Embryonic facial prominence (tissue), 1 donor: ENCODE measurements around the gene TLE4.

Experiments
- DNase-seq: peaks from one replicate; pipeline ENCODE4 v3.0.0-alpha.2; 2016; ENCODE audit errors: extremely low spot score

Gene TLE4

GRCh38 chr9:79691496-79691895 is 119.7 kb downstream of the TLE4 start:
- no peak for DNase-seq

GRCh38 chr9:79692857-79693571 is 121.2 kb downstream of the TLE4 start:
- DNase-seq: no peak

GRCh38 chr9:79693750-79694149 is 122.0 kb downstream of the TLE4 start:
- DNase-seq: no peak

GRCh38 chr9:79694208-79694607 is 122.4 kb downstream of the TLE4 start:
- DNase-seq: no peak

GRCh38 chr9:79694676-79695400 is 123.1 kb downstream of the TLE4 start:
- no peak for DNase-seq

GRCh38 chr9:79695531-79696175 is 123.9 kb downstream of the TLE4 start:
- no peak for DNase-seq

GRCh38 chr9:79698967-79699366 is 127.2 kb downstream of the TLE4 start:
- DNase-seq: no peak

- no peak for DNase-seq
Observed at GRCh38 chr9:79699479-79699878, 127.7 kb downstream of the TLE4 start.

GRCh38 chr9:79700607-79701360 is 129.0 kb downstream of the TLE4 start:
- no peak for DNase-seq

- no peak for DNase-seq
Observed at GRCh38 chr9:79701651-79702050, 129.9 kb downstream of the TLE4 start.

- no peak for DNase-seq
Observed at GRCh38 chr9:79705704-79706103, 133.9 kb downstream of the TLE4 start.

- no peak for DNase-seq
Observed at GRCh38 chr9:79706512-79706911, 134.7 kb downstream of the TLE4 start.

- DNase-seq: no peak
Observed at GRCh38 chr9:79707589-79707988, 135.8 kb downstream of the TLE4 start.

GRCh38 chr9:79708541-79708940 is 136.8 kb downstream of the TLE4 start:
- no peak for DNase-seq

GRCh38 chr9:79709743-79710674 is 138.2 kb downstream of the TLE4 start:
- no peak for DNase-seq

GRCh38 chr9:79711874-79712273 is 140.1 kb downstream of the TLE4 start:
- DNase-seq: no peak

GRCh38 chr9:79719021-79719420 is 147.3 kb downstream of the TLE4 start:
- no peak for DNase-seq

- DNase-seq: no peak
Observed at GRCh38 chr9:79719989-79720388, 148.2 kb downstream of the TLE4 start.

- DNase-seq: no peak
Observed at GRCh38 chr9:79731171-79731890, 159.6 kb downstream of the TLE4 start.

GRCh38 chr9:79735023-79735779 is 163.4 kb downstream of the TLE4 start:
- DNase-seq: no peak
